HG03520 (cell line): Measurements from ENCODE around the gene PCDH9.

Source experiments
- ATAC-seq: cut with Tn5 transposase; IDR thresholded peaks from one replicate; pipeline ENCODE4 v1.9.1; 2021; ENCODE audit warnings: mild to moderate bottlenecking, moderate library complexity; ENCODE audit not compliant: unreplicated experiment

PCDH9 gene

DNA sequence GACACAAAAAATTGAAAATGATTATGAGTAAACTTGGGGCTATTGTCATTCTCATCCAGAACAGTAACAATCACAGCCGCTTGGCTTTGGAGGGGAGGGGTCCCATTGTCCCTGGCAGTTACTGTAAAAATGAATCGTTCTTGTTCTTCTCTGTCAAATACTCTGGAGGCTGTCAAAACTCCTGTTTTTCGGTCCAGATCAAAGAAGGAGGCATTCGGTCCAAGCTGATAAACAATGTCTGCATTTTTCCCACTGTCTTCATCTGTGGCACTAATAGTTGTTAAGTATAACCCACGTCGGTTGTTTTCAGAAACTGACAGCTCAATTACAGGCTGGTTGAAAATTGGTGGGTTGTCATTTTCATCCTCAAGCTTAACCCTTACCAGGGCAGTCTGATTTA, 3.4 kb downstream of the PCDH9 start:
- ATAC-seq = no peak

DNA sequence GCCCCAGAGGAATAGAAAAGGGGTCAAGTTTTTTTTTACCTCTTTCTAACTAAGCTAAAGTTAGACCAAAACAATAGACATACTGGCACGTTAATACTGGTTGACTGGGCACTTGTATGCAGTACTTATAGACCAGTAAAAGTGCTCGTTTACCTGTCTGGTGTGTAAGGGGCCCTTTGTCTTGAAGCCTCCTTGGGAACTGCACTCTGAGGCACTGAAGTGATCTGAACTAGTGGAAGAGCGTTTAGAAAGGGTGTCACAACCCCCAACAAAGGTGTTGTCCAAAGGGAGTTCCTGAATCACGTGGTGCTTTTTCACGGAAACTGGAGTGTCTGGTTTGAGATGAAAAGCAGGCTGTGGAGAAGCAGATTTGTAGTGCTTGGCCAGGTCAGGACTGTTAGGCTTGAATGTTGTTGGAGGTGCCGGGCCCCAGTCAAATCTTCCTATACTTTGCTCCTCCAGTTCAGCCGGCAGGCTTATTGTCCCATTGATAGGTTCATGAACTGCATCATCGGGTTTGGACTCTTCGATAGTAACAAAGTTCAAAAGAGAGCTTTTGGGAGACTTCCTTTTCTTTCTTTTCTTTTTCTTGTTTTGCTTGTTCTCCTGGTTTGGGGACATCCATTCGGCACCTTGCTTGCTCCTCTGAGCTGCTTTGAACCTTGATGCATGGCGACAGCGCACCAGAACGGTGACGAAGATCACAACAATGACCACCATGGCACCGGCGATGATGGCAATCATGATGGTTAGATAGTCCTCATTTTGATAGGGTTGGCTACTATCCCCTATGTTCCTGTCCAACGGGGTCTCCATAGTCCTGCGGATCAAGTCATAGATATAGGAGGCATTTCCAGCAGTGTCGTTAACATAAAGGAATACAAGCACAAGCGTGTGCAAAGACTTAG, 4.6 kb downstream of the PCDH9 start:
- no peak for ATAC-seq

GRCh38 chr13:67224148-67224846, 5.8 kb downstream of the PCDH9 start:
- peak; percentile 74 for ATAC-seq

GRCh38 chr13:67223742-67224141, 6.4 kb downstream of the PCDH9 start:
- ATAC-seq = no peak

DNA sequence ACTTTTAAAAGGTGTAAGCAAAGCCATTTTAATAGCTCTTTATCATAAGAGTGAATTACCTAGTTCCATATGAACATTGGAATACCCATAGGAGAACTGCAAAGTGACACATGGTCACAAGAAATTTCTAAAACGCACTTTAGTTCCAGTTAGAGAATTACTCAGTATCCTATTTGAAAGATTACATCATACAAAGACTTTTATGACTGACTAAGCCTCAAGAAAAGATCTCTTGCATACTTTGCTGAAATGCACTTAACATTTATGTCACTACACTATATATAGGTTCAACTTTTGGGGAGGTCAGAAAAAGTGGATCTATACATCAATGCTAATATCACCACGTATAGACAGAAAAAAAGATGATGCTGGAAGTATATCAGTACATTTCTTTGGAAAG, 7.1 kb downstream of the PCDH9 start:
- no peak for ATAC-seq

- ATAC-seq = no peak
Observed at GRCh38 chr13:67221630-67222226, 8.4 kb downstream of the PCDH9 start.

DNA sequence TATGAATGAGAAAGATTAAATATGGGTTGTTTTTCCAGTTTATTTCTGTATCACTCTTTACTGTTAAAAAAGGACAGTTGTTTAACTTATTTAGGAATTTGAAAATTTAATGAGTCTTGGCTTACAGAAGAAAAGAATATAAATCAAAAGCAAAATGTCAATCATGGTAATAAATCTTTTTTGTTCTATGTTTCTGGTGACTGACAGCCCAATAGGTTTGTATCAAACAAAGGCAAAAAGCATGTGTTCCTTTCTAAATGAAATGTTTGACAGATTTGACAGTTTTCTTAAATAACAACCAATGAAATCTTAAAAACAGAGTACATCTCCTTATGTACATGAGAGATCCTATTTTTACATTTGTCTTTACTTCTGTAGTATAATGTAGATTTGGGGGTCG, 11.0 kb downstream of the PCDH9 start:
- no peak for ATAC-seq

- no peak for ATAC-seq
Observed at GRCh38 chr13:67217880-67218279, 12.3 kb downstream of the PCDH9 start.

GRCh38 chr13:67216864-67217263, 13.3 kb downstream of the PCDH9 start:
- no peak for ATAC-seq

DNA sequence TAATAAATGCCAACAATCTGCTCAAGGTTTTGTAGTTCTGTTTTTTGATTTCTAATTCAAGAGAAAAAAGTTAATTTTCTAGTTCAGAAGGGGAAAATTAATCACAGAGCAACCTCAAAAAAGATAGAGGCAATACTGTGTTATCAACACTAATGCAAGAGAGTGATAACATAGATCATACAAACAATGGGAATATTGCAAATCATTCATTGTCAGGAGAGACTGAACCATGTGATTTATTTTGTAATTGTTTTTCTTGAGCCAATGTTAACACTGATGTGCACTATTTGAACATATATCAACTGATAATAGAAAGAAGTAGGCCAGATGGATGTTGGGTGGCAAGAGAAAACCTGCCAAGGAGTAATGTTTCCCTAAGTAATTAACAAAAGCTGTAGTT, 19.9 kb downstream of the PCDH9 start:
- ATAC-seq = no peak

- ATAC-seq = no peak
Observed at GRCh38 chr13:67208552-67208951, 21.6 kb downstream of the PCDH9 start.

DNA sequence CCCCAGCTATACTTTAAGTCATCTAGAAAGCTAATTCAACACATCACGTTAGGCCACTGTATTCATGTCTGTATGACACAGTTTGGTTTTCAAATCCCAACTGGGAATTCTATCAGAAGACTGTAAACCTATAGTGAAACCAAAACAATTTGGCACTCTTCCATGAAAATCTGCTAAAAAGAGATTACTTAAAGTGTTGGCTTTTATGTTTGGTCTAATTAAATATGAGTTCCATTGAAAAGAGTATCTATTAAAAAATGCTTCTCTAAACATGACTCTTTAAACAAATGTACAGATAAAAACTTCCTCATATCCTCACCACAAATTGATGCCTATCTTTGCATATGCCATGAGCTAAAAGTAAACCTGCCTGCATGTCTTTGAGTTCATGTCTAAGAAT, 25.4 kb downstream of the PCDH9 start:
- no peak for ATAC-seq

GRCh38 chr13:67200605-67201004, 29.5 kb downstream of the PCDH9 start:
- no peak for ATAC-seq

DNA sequence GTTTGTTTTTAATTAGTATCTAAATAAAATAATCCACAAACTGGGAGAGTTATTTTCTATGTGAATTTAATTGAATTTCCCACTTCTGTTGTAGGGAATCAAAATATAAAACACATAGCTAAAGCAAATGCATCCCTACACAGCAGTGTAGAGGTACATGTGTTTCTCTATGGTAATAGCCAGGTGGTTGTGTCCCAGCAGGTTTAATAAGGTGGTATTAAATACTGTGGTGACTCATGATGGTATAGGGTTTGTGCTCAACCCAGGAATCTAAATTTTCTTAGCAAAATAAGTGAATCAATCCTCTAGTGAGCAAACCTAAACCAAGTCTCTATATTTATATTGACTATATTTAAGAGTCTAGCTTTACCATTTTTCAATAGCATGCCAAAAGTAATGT, 30.0 kb downstream of the PCDH9 start:
- ATAC-seq = no peak

DNA sequence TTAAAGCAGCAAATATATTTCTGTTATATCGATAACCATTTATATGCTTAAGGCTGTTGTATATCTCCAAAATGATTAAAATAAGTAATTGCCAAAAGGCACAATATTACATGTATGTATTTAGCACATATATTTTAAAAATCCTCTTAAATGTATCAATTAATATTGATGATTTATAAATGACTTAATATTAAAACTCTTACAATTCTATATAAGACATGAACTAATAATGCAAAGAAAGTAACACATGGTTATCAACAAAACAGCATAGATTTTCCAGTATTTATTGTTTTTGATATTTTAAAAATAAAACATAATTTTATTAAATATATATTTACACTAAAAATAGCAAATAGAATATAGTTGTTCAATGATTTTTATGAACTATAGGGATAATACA, 32.4 kb downstream of the PCDH9 start:
- no peak for ATAC-seq

DNA sequence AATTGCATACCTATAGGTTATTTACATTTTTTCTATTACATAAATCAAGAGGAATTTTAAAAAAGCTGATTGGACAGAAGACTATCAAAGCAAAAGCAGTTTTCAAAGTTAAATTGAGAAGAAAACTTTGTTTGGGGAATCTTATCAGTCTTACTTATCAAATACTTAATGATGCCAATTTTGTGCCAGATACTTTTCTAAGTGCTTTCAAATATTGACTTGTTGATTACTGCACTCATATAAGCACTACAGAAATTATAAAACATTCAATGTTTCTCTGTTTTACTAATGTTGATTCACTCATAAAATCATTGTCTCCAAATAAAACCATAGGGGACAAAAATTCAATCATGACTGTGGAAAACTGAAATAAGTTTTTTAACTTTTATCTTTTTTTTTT, 36.2 kb downstream of the PCDH9 start:
- ATAC-seq = no peak

- ATAC-seq = no peak
Observed at GRCh38 chr13:67192751-67193150, 37.4 kb downstream of the PCDH9 start.

- no peak for ATAC-seq
Observed at GRCh38 chr13:67186995-67187569, 43.1 kb downstream of the PCDH9 start.

GRCh38 chr13:67184247-67184646, 45.9 kb downstream of the PCDH9 start:
- no peak for ATAC-seq

DNA sequence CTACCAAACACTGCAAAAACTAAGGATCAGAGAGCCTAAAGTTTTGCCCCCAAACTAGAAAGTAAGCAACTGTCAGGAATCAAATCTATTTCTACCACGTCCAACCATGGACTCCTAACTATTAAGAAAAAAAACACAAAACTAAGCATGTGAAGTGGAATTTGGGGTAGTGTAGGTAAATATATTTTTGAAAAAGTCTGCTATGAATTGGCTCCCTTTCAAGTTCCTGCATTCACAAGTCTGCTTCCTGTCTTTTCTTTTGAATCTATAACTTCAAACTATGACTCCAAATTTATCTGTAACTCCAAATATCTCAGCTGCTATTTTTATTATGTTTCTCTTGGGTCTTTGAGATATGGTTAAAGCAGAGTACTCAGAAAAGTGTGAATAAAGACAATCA, 47.0 kb downstream of the PCDH9 start:
- ATAC-seq = no peak

GRCh38 chr13:67175836-67176459, 54.2 kb downstream of the PCDH9 start:
- no peak for ATAC-seq
